GM18526 (cell line): Measurements from ENCODE around the gene GHRH.

Experiments used
- POLR2A ChIP-seq: IDR thresholded peaks from 3 replicates; pipeline ENCODE4 v1.6.1; 2011; ENCODE audit not compliant: insufficient read length; ENCODE audit errors: extremely low read depth

Gene GHRH

GRCh38 chr20:37219751-37220668 lies 41.6 kb downstream of the GHRH start:
- TF ChIP-seq POLR2A = no peak

- TF ChIP-seq POLR2A = no peak
Measured at GRCh38 chr20:37218976-37219375, 42.6 kb downstream of the GHRH start.

- TF ChIP-seq POLR2A = no peak
Measured at GRCh38 chr20:37218441-37218840, 43.2 kb downstream of the GHRH start.

GRCh38 chr20:37209661-37210314 lies 51.8 kb downstream of the GHRH start:
- no peak for TF ChIP-seq POLR2A

- TF ChIP-seq POLR2A = no peak
Measured at GRCh38 chr20:37209193-37209592, 52.4 kb downstream of the GHRH start.

GRCh38 chr20:37207171-37207570 lies 54.4 kb downstream of the GHRH start:
- no peak for TF ChIP-seq POLR2A

GRCh38 chr20:37205794-37206193 lies 55.8 kb downstream of the GHRH start:
- no peak for TF ChIP-seq POLR2A

- no peak for TF ChIP-seq POLR2A
Measured at GRCh38 chr20:37205130-37205529, 56.5 kb downstream of the GHRH start.

GRCh38 chr20:37204056-37204455 lies 57.6 kb downstream of the GHRH start:
- TF ChIP-seq POLR2A = no peak

GRCh38 chr20:37202267-37202943 lies 59.2 kb downstream of the GHRH start:
- no peak for TF ChIP-seq POLR2A

- no peak for TF ChIP-seq POLR2A
Measured at GRCh38 chr20:37201827-37202162, 59.8 kb downstream of the GHRH start.
